PC-9 (cell line): ENCODE data around the gene IMPDH2. TPM values are rescaled to one million over a fixed set of nuclear protein-coding genes. Genes with fewer than 3 reads are reported as not detected.

Experiments used
- BruUV-seq: library from RNA; stranded (reverse); fragments of 400-500 nt; replicated peaks from 2 replicates; lab custom pipeline; 2021; lab: Mats Ljungman, UMichigan
- CTCF ChIA-PET: fragments of 300-600 bp; sonication (Branson Sonifier 250); formaldehyde crosslinking; loops from one replicate; lab custom pipeline; 2022; ENCODE audit warnings: antibody characterized with exemption; lab: Charles Lee
- POLR2A ChIA-PET: fragments of 300-600 bp; sonication (Branson Sonifier 250); formaldehyde crosslinking; loops from one replicate; lab custom pipeline; 2022; ENCODE audit warnings: antibody characterized with exemption; ENCODE audit not compliant: unreplicated experiment; lab: Charles Lee
- DNase-seq, 2 experiments: peaks; one replicate each; pipeline versions ENCODE4 v3.0.0 to v3.0.0-alpha.2; 2015 to 2022; ENCODE audit warnings: mixed read lengths in 1 of 2
- H2AFZ ChIP-seq: fragments of 200-600 bp; sonication (generic); 2 replicates; pipeline ENCODE4 v1.8.1; 2017; ENCODE audit warnings: antibody characterized with exemption
- H3F3A ChIP-seq: fragments of 200-600 bp; sonication (generic); 2 replicates; pipeline ENCODE4 v1.8.1; 2017; ENCODE audit warnings: antibody characterized with exemption, mild to moderate bottlenecking, low read depth; ENCODE audit not compliant: insufficient read depth
- H3K27ac ChIP-seq: fragments of 200-600 bp; sonication (generic); 2 replicates; pipeline ENCODE4 v1.6.1; 2016; ENCODE audit warnings: mixed run types
- H3K27me3 ChIP-seq: fragments of 200-600 bp; sonication (generic); 2 replicates; pipeline ENCODE4 v1.6.1; 2016; ENCODE audit warnings: low read depth, mixed run types; ENCODE audit not compliant: insufficient read depth
- H3K36me3 ChIP-seq: fragments of 200-600 bp; sonication (generic); 2 replicates; pipeline ENCODE4 v1.6.1; 2016; ENCODE audit warnings: low read depth, mixed run types
- H3K4me1 ChIP-seq: fragments of 200-600 bp; sonication (generic); replicated peaks from 2 replicates; pipeline ENCODE4 v1.6.1; 2016; ENCODE audit warnings: mixed run types; ENCODE audit not compliant: insufficient read depth
- H3K4me2 ChIP-seq: fragments of 200-600 bp; sonication (generic); 2 replicates; pipeline ENCODE4 v1.6.1; 2017; ENCODE audit warnings: mixed run types
- H3K4me3 ChIP-seq: fragments of 200-600 bp; sonication (generic); 2 replicates; pipeline ENCODE4 v1.6.1; 2016; ENCODE audit warnings: mixed run types
- H3K79me2 ChIP-seq: fragments of 200-600 bp; sonication (generic); 2 replicates; pipeline ENCODE4 v1.6.1; 2017; ENCODE audit warnings: low read depth, mixed run types
- H3K9me2 ChIP-seq: fragments of 200-600 bp; sonication (generic); 2 replicates; pipeline ENCODE4 v1.8.1; 2017; ENCODE audit warnings: mild to moderate bottlenecking; ENCODE audit not compliant: insufficient read depth
- H3K9me3 ChIP-seq: fragments of 200-600 bp; sonication (generic); 2 replicates; pipeline ENCODE4 v1.8.1; 2016; ENCODE audit warnings: low read depth; ENCODE audit not compliant: insufficient read depth
- H4K20me1 ChIP-seq: fragments of 200-600 bp; sonication (generic); 2 replicates; pipeline ENCODE4 v1.8.1; 2017; ENCODE audit not compliant: insufficient read depth
- EZH2 ChIP-seq: fragments of 200-600 bp; sonication (generic); IDR thresholded peaks from 2 replicates; pipeline ENCODE4 v1.8.0; 2017; ENCODE audit warnings: antibody characterized with exemption, low read depth
- intact Hi-C: fragments of 100-400 bp; cut with micrococcal nuclease; formaldehyde crosslinking; loops from one replicate; pipeline ENCODE4 v1.10.0; 2022; ENCODE audit not compliant: unreplicated experiment
- total RNA-seq: library from RNA; stranded (reverse); gene quantifications from 2 replicates; pipeline ENCODE4 v1.2.3, GENCODE V29; 2021
- TF ChIP-seq, protein P1 (sequence below): fragments of 200-600 bp; sonication (generic); conservative IDR thresholded peaks from 2 replicates; pipeline ENCODE4 v1.6.1; 2017; ENCODE audit warnings: mixed run types, antibody characterized with exemption, mild to moderate bottlenecking, moderate library complexity

The IMPDH2 gene
- total RNA-seq, 1 experiment from 2014 or later, result 190 TPM

DNA sequence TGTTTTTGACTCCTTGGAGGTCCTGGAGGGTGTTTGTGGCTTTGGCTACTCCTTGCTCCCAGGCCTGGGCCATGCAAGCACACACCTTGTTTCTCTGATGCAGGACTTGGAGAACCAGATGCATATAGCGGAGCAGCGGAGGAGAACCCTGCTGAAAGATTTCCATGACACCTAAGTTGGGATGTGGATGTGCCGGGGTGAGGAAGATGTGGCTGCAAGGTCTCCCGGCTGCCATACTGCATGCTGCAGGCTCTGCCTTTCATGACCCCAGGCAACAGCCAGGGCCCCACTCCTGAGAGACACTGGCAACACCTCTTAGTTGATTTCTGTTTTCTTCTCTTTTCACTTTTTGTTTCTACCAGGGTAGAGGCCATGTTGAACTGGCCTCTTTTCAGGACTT is 46.1 kb downstream of the IMPDH2 start:
- BruUV-seq, result no TSS peak
- POLR2A ChIA-PET, result interaction anchor here (0.6 kb wide), 1 partner anchor 318 kb away, joined by 19 read pairs; no protein-coding TSS in a partner anchor
- TF ChIP-seq EZH2, result no peak
- TF ChIP-seq, protein P1, sequence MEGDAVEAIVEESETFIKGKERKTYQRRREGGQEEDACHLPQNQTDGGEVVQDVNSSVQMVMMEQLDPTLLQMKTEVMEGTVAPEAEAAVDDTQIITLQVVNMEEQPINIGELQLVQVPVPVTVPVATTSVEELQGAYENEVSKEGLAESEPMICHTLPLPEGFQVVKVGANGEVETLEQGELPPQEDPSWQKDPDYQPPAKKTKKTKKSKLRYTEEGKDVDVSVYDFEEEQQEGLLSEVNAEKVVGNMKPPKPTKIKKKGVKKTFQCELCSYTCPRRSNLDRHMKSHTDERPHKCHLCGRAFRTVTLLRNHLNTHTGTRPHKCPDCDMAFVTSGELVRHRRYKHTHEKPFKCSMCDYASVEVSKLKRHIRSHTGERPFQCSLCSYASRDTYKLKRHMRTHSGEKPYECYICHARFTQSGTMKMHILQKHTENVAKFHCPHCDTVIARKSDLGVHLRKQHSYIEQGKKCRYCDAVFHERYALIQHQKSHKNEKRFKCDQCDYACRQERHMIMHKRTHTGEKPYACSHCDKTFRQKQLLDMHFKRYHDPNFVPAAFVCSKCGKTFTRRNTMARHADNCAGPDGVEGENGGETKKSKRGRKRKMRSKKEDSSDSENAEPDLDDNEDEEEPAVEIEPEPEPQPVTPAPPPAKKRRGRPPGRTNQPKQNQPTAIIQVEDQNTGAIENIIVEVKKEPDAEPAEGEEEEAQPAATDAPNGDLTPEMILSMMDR, result no peak
- peaks cover 16% of the 10 kb centered on the region; the same call in 1 of the 2 replicates for H3F3A ChIP-seq
- intact Hi-C loops, result no loop called here
- H4K20me1 ChIP-seq, result no peaks in the 10 kb centered on the region
- H3K9me2 ChIP-seq, result no peaks in the 10 kb centered on the region
- no peaks in the 10 kb centered on the region for H3K4me1 ChIP-seq
- no peaks in the 10 kb centered on the region for H3K79me2 ChIP-seq
- no peak overlapping the region for H3K4me3 ChIP-seq
- no peak overlapping the region for H3K4me2 ChIP-seq
- no peak for DNase-seq
- no peak overlapping the region for H3K27ac ChIP-seq
- no peak overlapping the region for H2AFZ ChIP-seq
- H3K9me3 ChIP-seq, result no peaks in the 10 kb centered on the region
- H3K27me3 ChIP-seq, result no peaks in the 10 kb centered on the region
- 0 out of 2 replicates have a peak, but pooled peaks cover 3% of the 10 kb centered on the region for H3K36me3 ChIP-seq
- CTCF ChIA-PET, result no interaction called here

DNA sequence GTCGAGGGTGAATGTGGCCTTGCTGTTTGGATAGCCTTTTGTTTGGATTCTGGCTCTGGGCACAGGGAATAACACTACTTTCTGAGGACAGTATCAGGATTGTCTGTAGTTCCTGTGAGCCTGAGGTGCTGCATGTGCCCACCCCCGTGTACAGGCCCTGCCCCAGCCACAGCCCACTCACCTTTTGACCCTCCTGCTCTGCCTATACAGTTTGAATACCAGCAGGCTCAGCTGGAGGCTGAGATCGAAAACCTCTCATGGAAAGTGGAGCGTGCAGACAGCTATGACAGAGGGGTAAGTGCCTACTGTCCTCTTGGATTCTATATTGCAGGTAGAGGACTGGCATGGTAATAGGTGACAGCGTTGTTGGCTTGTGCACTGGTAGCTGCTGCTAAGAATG is 46.5 kb downstream of the IMPDH2 start:
- intact Hi-C loops, result no loop called here
- Histone ChIP-seq H2AFZ (no peak overlapping the region), H3K9me2 (no peaks in the 10 kb centered on the region), H3K4me1 (no peaks in the 10 kb centered on the region), H3K4me2 (no peak overlapping the region), H3F3A (peaks cover 13% of the 10 kb centered on the region; the same call in 1 of the 2 replicates), H3K36me3 (0 out of 2 replicates have a peak, but pooled peaks cover 3% of the 10 kb centered on the region), H4K20me1 (no peaks in the 10 kb centered on the region), H3K79me2 (no peaks in the 10 kb centered on the region), H3K9me3 (no peaks in the 10 kb centered on the region), H3K27ac (no peak overlapping the region), H3K4me3 (no peak overlapping the region), H3K27me3 (no peaks in the 10 kb centered on the region)
- ChIA-PET CTCF (no interaction called here), POLR2A (interaction anchor here (0.6 to 0.7 kb wide), 2 partner anchors 40 to 317 kb away, joined by 9 to 19 read pairs; partner anchors contain the start of gene NDUFAF3)
- TF ChIP-seq, protein P1, result no peak
- no peak for TF ChIP-seq EZH2
- DNase-seq, result no peak
- BruUV-seq, result no TSS peak

DNA sequence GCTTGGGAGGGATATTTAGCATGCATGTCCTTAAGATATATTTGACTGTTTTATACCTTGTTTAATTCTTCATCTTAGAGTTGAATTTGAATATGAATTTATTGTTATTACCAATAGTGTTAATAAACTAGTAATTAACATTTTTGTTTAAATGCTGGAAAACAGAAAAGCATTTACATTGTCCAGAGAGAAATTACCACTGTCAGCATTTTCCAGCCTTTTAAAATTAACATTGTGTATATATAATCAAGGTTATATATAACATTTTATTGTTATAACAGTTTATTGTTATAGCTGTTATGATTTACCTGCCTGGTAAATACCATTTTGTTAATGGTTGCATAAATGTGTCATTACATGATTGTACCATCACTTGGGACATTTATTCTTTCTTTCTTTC is 47.2 kb downstream of the IMPDH2 start:
- Histone ChIP-seq H3K4me1 (no peaks in the 10 kb centered on the region), H2AFZ (no peak overlapping the region), H3K4me3 (no peak overlapping the region), H3F3A (peaks cover 14% of the 10 kb centered on the region; the same call in 1 of the 2 replicates), H3K79me2 (no peaks in the 10 kb centered on the region), H3K9me2 (no peaks in the 10 kb centered on the region), H3K27me3 (no peaks in the 10 kb centered on the region), H3K4me2 (no peak overlapping the region), H3K36me3 (0 out of 2 replicates have a peak, but pooled peaks cover 3% of the 10 kb centered on the region), H4K20me1 (no peaks in the 10 kb centered on the region), H3K9me3 (no peaks in the 10 kb centered on the region), H3K27ac (no peak overlapping the region)
- CTCF ChIA-PET, result no interaction called here
- intact Hi-C loops, result no loop called here
- POLR2A ChIA-PET, result interaction anchor here (0.7 kb wide), 1 partner anchor 40 kb away, joined by 9 read pairs; the partner anchor contains the start of gene NDUFAF3
- DNase-seq, result no peak
- BruUV-seq, result no TSS peak
- TF ChIP-seq, protein P1, result no peak
- TF ChIP-seq EZH2, result no peak
